ENCODE data around the gene HOXB5. TPM values are rescaled to one million over a fixed set of nuclear protein-coding genes. Genes with fewer than 3 reads are reported as not detected.

The HOXB5 gene
- total and polyA plus RNA-seq, 3 donors from 2014 or later: 0.50 to 1.7 (median 0.71) TPM

DNA sequence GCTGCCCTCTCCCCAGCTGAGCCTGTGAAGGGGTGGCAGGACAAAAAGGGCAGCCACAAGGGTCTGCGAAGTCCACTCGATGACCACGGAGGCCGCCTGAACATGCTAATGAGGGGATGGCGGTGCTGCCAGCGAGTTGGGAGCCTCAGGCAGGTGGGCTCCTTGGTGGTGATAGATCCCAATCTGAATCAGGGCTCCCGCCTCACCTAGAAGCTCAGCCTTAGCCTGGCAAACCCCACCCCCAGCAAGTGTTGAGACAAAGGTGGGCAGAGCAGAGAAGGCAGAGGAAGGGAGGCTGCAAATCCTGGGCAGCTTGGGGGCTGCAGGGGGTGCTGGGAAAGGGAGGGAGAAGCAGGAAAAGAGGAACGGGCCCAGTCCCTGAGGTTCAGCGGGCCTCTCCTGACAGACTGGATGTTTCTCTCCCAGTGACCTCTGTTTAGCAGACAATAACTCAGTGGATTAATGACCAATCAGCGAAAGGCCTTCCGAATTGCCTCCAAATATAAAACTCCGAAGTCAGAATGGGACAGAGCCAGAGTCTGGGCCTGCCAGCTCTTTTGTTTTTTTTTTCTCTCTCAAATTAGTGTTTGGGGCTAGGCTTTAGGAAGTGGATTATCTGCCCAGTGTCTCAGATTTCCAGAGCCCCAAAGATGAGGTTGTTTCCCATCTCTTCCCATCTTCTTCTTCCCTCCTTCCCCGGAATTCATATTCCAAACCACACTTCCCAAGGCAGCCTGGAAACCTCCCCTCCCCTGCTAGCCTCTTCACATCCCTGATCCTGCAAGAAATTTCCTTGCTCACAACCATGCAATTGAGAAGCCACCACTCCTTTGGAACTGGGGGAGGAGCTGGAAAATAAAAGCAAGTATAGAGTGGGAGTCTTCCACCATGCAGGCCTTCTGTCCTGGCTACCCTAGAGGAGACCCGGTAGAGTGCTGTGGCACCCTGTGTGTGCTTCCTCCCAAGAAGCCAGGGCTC, 33.5 kb downstream of the HOXB5 start:
- H3K27me3 ChIP-seq: no peaks in the 10 kb centered on the region
- H3K36me3 ChIP-seq (ENCODE audit: low read depth, missing control alignments): no peaks in the 10 kb centered on the region
- WGBS, 2 donors: 52 to 61% methylated on average over 13 to 14 of the region's 14 CpGs
- no peaks in the 10 kb centered on the region for H3K9me3 ChIP-seq
- no peak overlapping the region for H3K4me3 ChIP-seq
- TF ChIP-seq, protein P1, sequence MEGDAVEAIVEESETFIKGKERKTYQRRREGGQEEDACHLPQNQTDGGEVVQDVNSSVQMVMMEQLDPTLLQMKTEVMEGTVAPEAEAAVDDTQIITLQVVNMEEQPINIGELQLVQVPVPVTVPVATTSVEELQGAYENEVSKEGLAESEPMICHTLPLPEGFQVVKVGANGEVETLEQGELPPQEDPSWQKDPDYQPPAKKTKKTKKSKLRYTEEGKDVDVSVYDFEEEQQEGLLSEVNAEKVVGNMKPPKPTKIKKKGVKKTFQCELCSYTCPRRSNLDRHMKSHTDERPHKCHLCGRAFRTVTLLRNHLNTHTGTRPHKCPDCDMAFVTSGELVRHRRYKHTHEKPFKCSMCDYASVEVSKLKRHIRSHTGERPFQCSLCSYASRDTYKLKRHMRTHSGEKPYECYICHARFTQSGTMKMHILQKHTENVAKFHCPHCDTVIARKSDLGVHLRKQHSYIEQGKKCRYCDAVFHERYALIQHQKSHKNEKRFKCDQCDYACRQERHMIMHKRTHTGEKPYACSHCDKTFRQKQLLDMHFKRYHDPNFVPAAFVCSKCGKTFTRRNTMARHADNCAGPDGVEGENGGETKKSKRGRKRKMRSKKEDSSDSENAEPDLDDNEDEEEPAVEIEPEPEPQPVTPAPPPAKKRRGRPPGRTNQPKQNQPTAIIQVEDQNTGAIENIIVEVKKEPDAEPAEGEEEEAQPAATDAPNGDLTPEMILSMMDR (IDR thresholded peaks at IDR 0.05): no peak
- TF ChIP-seq POLR2A (IDR thresholded peaks at IDR 0.05): no peak
- H3K4me1 ChIP-seq: no peaks in the 10 kb centered on the region
- no peak for DNase-seq
- intact Hi-C loops (cut with DNase I; ENCODE audit: low total_unique reads): no loop called here
- no peak overlapping the region for H3K27ac ChIP-seq

DNA sequence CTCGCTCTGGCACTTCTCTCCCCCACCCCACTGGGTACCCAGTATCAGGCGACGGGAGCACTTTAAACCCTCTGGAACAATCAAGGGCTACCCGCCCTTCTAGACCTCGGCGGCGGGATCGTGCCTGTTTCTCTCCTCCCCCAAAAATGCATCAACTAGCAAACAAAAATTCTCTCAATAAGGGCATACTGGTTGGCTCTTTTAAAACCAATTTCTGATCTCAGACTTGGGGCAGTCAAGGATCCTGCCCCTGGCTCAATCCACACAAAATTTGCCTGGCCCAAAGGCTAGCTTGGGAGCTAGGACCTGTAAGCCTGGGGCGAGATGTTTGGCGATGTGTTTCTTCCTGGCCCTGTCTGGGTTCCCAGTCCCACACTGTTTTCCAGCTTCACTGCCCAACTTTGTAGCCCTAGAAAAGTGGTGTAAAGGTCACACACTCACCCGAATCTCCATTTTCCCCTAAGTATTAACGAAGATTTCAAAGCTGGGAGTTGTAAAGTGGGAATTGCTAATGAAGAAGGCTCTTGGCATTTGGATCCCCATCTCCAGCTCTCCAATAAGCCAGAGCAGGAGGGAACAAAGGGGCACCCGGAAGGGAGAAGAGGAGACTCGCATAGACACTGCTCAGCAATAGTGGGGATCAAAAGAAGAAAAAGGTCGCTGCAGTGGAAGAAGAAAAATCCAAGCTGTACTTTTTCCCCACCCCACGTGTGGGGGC, 34.3 kb downstream of the HOXB5 start:
- WGBS, 2 donors: 69 to 75% methylated on average over 16 of the region's 16 CpGs
- TF ChIP-seq POLR2A (IDR thresholded peaks at IDR 0.05): no peak
- TF ChIP-seq, protein P1 (IDR thresholded peaks at IDR 0.05): no peak
- intact Hi-C loops (cut with DNase I; ENCODE audit: low total_unique reads): no loop called here
- H3K4me3 ChIP-seq: no peak overlapping the region
- no peak for DNase-seq
- H3K9me3 ChIP-seq: no peaks in the 10 kb centered on the region
- H3K4me1 ChIP-seq: no peaks in the 10 kb centered on the region
- no peak overlapping the region for H3K27ac ChIP-seq
- no peaks in the 10 kb centered on the region for H3K27me3 ChIP-seq
- H3K36me3 ChIP-seq (ENCODE audit: low read depth, missing control alignments): no peaks in the 10 kb centered on the region

- TF ChIP-seq, protein P1 (IDR thresholded peaks at IDR 0.05): no peak
- no peak for TF ChIP-seq POLR2A (IDR thresholded peaks at IDR 0.05)
- WGBS, 2 donors: 85 to 93% methylated on average over 2 of the region's 2 CpGs
- Histone ChIP-seq H3K9me3 (no peaks in the 10 kb centered on the region), H3K36me3 (ENCODE audit: low read depth, missing control alignments) (no peaks in the 10 kb centered on the region), H3K4me3 (no peak overlapping the region), H3K4me1 (no peaks in the 10 kb centered on the region), H3K27ac (no peak overlapping the region), H3K27me3 (no peaks in the 10 kb centered on the region)
- no peak for DNase-seq
- intact Hi-C loops (cut with DNase I; ENCODE audit: low total_unique reads): no loop called here
Measured at GRCh38 chr17:48558831-48559121, 34.8 kb downstream of the HOXB5 start.

DNA sequence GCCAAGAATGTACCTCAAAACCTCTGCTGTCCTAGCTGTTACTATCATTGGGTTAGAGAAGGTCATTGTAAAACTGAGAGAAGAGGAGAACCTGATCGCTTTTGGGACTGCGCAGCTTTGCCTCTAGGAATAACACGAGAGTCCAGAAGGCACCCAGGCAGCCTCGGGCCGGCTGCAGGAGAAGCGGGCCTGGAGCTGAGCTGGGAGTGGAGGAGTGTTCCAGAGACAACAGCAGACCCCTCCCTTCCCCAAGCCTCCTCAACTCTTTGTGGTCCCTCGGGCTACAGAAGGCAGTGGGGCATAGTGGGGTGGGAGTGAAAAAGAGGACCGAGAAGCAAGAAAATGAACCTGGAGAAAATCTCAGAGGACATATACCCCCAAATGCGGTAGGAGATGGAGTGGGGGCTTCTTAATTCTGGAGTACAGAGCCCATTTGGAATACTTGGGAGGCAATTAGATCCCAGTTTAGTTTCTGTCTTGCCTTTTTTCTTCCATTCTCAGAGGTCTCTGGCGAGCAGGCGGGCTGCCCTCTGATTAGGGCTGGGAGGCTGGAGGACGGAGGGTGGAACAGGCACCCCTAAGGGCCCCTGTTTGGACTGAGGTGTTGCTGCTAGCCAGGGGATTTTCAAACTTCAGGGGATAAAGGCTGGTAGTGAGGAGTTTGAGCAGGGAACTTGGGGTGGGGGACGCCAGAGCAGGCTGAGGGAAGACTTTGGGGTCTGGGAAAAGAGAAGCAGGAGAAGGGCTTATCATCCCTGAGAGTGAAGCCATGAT, 35.3 kb downstream of the HOXB5 start:
- no peaks in the 10 kb centered on the region for H3K4me1 ChIP-seq
- intact Hi-C loops (cut with DNase I; ENCODE audit: low total_unique reads): no loop called here
- H3K9me3 ChIP-seq: no peaks in the 10 kb centered on the region
- 59 to 60% methylated on average over 13 of the region's 13 CpGs for WGBS, 2 donors
- H3K4me3 ChIP-seq: no peak overlapping the region
- no peaks in the 10 kb centered on the region for H3K27me3 ChIP-seq
- no peaks in the 10 kb centered on the region for H3K36me3 ChIP-seq (ENCODE audit: low read depth, missing control alignments)
- no peak overlapping the region for H3K27ac ChIP-seq
- no peak for DNase-seq
- TF ChIP-seq, protein P1 (IDR thresholded peaks at IDR 0.05): no peak
- no peak for TF ChIP-seq POLR2A (IDR thresholded peaks at IDR 0.05)

All from testis (tissue), 3 donors.